Esophagus muscularis mucosa (tissue), 3 donors: ENCODE results near the gene ANKRD27.

ENCODE experiments used
- POLR2A ChIP-seq: fragments of 450-650 bp; IDR thresholded peaks from one replicate; pipeline ENCODE4 v1.6.1; 2017; ENCODE audit warnings: antibody characterized with exemption, moderate library complexity, mild to moderate bottlenecking, low read depth
- POLR2AphosphoS5 ChIP-seq, 2 donors: sonication (generic); formaldehyde crosslinking; IDR thresholded peaks; one replicate each; pipeline ENCODE4 v1.6.1; 2017; ENCODE audit warnings: antibody characterized with exemption in 2 of 2
- TF ChIP-seq, protein P1 (sequence below), 3 experiments: fragments of 200-600 bp in 2 of 3; fragments of 450-650 bp in 1 of 3; sonication (generic) in 2 of 3; IDR thresholded peaks; one replicate each; pipeline ENCODE4 v1.5.1; 2017 to 2019; ENCODE audit warnings: antibody characterized with exemption in 3 of 3, mild to moderate bottlenecking in 2 of 3, moderate library complexity in 1 of 3

DNA sequence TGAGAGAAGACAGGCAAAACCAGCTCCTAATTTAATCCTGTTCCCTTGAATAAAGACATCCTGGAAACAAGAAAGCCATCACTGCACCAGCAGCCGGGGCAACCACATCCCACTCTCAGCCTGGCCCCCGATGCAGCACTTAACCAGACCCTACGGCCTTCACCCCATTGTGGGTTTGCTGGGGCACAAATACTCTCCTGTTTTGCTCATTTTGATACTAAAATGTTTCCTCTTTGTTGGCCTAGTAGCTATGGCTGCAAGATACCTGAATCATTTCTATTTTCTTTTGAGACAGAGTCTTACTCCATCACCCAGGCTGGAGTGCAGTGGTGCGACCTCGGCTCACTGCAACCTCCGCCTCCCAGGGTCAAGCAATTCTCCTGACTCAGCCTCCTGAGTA is 28.4 kb downstream of the ANKRD27 start:
- TF ChIP-seq, protein P1, sequence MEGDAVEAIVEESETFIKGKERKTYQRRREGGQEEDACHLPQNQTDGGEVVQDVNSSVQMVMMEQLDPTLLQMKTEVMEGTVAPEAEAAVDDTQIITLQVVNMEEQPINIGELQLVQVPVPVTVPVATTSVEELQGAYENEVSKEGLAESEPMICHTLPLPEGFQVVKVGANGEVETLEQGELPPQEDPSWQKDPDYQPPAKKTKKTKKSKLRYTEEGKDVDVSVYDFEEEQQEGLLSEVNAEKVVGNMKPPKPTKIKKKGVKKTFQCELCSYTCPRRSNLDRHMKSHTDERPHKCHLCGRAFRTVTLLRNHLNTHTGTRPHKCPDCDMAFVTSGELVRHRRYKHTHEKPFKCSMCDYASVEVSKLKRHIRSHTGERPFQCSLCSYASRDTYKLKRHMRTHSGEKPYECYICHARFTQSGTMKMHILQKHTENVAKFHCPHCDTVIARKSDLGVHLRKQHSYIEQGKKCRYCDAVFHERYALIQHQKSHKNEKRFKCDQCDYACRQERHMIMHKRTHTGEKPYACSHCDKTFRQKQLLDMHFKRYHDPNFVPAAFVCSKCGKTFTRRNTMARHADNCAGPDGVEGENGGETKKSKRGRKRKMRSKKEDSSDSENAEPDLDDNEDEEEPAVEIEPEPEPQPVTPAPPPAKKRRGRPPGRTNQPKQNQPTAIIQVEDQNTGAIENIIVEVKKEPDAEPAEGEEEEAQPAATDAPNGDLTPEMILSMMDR (IDR thresholded peaks at IDR 0.05): no peak
- TF ChIP-seq POLR2A: no peak
- no peak for TF ChIP-seq POLR2AphosphoS5 (IDR thresholded peaks at IDR 0.05)
